ENCODE results near the gene ZC3H4.

Gene ZC3H4

GRCh38 chr19:47093254-47093653 is 20.3 kb downstream of the ZC3H4 start:
- Histone ChIP-seq H3K27ac (ENCODE audit: low read depth, low read length, poor library complexity, severe bottlenecking) (no peak overlapping the region), H3K36me3 (ENCODE audit: insufficient read depth, low read length) (peaks cover 84% of the 10 kb centered on the region), H3K79me2 (ENCODE audit: insufficient read depth, low read length) (peaks cover 35% of the 10 kb centered on the region)

GRCh38 chr19:47089767-47090350 is 23.7 kb downstream of the ZC3H4 start:
- H3K4me1 ChIP-seq (ENCODE audit: insufficient read depth, low read length, severe bottlenecking), result peaks cover 13% of the 10 kb centered on the region
- H2AFZ ChIP-seq (ENCODE audit: low read length), result no peak overlapping the region
- no peak overlapping the region for H3K27ac ChIP-seq (ENCODE audit: low read depth, low read length, poor library complexity, severe bottlenecking)
- no peaks in the 10 kb centered on the region for H3K9me2 ChIP-seq (ENCODE audit: low read depth, low read length)
- no peaks in the 10 kb centered on the region for H3K9me3 ChIP-seq (ENCODE audit: low read length)
- H3K36me3 ChIP-seq (ENCODE audit: insufficient read depth, low read length), result peaks cover 94% of the 10 kb centered on the region
- H3K4me3 ChIP-seq (ENCODE audit: low read depth, low read length, poor library complexity, severe bottlenecking), result no peak overlapping the region
- H4K20me1 ChIP-seq (ENCODE audit: insufficient read depth, low read length), result 0 out of 2 replicates have a peak, but pooled peaks cover 3% of the 10 kb centered on the region
- no peaks in the 10 kb centered on the region for H3K27me3 ChIP-seq (ENCODE audit: insufficient read depth, low read length)
- H3F3A ChIP-seq (ENCODE audit: insufficient read depth, low read length), result no peaks in the 10 kb centered on the region
- H3K79me2 ChIP-seq (ENCODE audit: insufficient read depth, low read length), result peaks cover 2% of the 10 kb centered on the region; the same call in 1 of the 2 replicates
- no peak overlapping the region for H3K4me2 ChIP-seq (ENCODE audit: low read length)
- no peak overlapping the region for H3K9ac ChIP-seq (ENCODE audit: low read length)
- no peak for TF ChIP-seq EZH2 (IDR thresholded peaks at IDR 0.05; ENCODE audit: borderline replicate concordance, low read length)
- TF ChIP-seq CTCF (IDR thresholded peaks at IDR 0.05; ENCODE audit: low read length), result no peak

More at GRCh38 chr19:47093254-47093653, 20.3 kb downstream of the ZC3H4 start:
- Histone ChIP-seq H3K4me3 (ENCODE audit: low read depth, low read length, poor library complexity, severe bottlenecking) (no peak overlapping the region), H3K4me2 (ENCODE audit: low read length) (no peak overlapping the region), H3K4me1 (ENCODE audit: insufficient read depth, low read length, severe bottlenecking) (peaks cover 30% of the 10 kb centered on the region), H3F3A (ENCODE audit: insufficient read depth, low read length) (no peaks in the 10 kb centered on the region), H2AFZ (ENCODE audit: low read length) (no peak overlapping the region), H3K9me3 (ENCODE audit: low read length) (no peaks in the 10 kb centered on the region), H3K9me2 (ENCODE audit: low read depth, low read length) (no peaks in the 10 kb centered on the region), H3K27me3 (ENCODE audit: insufficient read depth, low read length) (no peaks in the 10 kb centered on the region), H4K20me1 (ENCODE audit: insufficient read depth, low read length) (0 out of 2 replicates have a peak, but pooled peaks cover 3% of the 10 kb centered on the region), H3K9ac (ENCODE audit: low read length) (no peak overlapping the region)
- TF ChIP-seq CTCF (IDR thresholded peaks at IDR 0.05; ENCODE audit: low read length) (no peak), EZH2 (IDR thresholded peaks at IDR 0.05; ENCODE audit: borderline replicate concordance, low read length) (no peak)

- Histone ChIP-seq H3K27ac (ENCODE audit: low read depth, low read length, poor library complexity, severe bottlenecking) (no peak overlapping the region), H3K9me2 (ENCODE audit: low read depth, low read length) (no peaks in the 10 kb centered on the region), H3K4me1 (ENCODE audit: insufficient read depth, low read length, severe bottlenecking) (no peaks in the 10 kb centered on the region), H4K20me1 (ENCODE audit: insufficient read depth, low read length) (no peaks in the 10 kb centered on the region), H3K36me3 (ENCODE audit: insufficient read depth, low read length) (peaks cover 97% of the 10 kb centered on the region), H3K27me3 (ENCODE audit: insufficient read depth, low read length) (no peaks in the 10 kb centered on the region), H3K4me3 (ENCODE audit: low read depth, low read length, poor library complexity, severe bottlenecking) (no peak overlapping the region), H3K9me3 (ENCODE audit: low read length) (no peaks in the 10 kb centered on the region), H3K9ac (ENCODE audit: low read length) (no peak overlapping the region), H3K4me2 (ENCODE audit: low read length) (no peak overlapping the region), H3F3A (ENCODE audit: insufficient read depth, low read length) (no peaks in the 10 kb centered on the region), H3K79me2 (ENCODE audit: insufficient read depth, low read length) (no peaks in the 10 kb centered on the region), H2AFZ (ENCODE audit: low read length) (no peak overlapping the region)
- no peak for TF ChIP-seq EZH2 (IDR thresholded peaks at IDR 0.05; ENCODE audit: borderline replicate concordance, low read length)
- no peak for TF ChIP-seq CTCF (IDR thresholded peaks at IDR 0.05; ENCODE audit: low read length)
Observed at GRCh38 chr19:47086280-47086679, 27.3 kb downstream of the ZC3H4 start.
